RWPE1 (cell line): Measurements from ENCODE around the gene VPS18.

Source experiments
- CTCF ChIA-PET: fragments of 350-600 bp; sonication (Branson Sonifier 250); formaldehyde crosslinking; extraction: SDS; loops from one replicate; lab custom pipeline; 2021; lab: Yijun Ruan, JAX
- POLR2A ChIA-PET: fragments of 400-600 bp; formaldehyde crosslinking; extraction: SDS; loops from one replicate; lab custom pipeline; 2020; ENCODE audit warnings: antibody characterized with exemption; ENCODE audit not compliant: low non-redundant PET; lab: Yijun Ruan, JAX
- DNase-seq: peaks from one replicate; pipeline ENCODE4 v3.0.0; 2012; ENCODE audit warnings: low spot score
- H3K27ac ChIP-seq: fragments of 450-650 bp; 2 replicates; pipeline ENCODE4 v1.5.1; 2017
- TF ChIP-seq, protein P1 (sequence below): fragments of 450-650 bp; conservative IDR thresholded peaks from 2 replicates; pipeline ENCODE4 v1.5.1; 2017; ENCODE audit warnings: low read depth, mild to moderate bottlenecking

The VPS18 gene, protein sequence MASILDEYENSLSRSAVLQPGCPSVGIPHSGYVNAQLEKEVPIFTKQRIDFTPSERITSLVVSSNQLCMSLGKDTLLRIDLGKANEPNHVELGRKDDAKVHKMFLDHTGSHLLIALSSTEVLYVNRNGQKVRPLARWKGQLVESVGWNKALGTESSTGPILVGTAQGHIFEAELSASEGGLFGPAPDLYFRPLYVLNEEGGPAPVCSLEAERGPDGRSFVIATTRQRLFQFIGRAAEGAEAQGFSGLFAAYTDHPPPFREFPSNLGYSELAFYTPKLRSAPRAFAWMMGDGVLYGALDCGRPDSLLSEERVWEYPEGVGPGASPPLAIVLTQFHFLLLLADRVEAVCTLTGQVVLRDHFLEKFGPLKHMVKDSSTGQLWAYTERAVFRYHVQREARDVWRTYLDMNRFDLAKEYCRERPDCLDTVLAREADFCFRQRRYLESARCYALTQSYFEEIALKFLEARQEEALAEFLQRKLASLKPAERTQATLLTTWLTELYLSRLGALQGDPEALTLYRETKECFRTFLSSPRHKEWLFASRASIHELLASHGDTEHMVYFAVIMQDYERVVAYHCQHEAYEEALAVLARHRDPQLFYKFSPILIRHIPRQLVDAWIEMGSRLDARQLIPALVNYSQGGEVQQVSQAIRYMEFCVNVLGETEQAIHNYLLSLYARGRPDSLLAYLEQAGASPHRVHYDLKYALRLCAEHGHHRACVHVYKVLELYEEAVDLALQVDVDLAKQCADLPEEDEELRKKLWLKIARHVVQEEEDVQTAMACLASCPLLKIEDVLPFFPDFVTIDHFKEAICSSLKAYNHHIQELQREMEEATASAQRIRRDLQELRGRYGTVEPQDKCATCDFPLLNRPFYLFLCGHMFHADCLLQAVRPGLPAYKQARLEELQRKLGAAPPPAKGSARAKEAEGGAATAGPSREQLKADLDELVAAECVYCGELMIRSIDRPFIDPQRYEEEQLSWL

DNA sequence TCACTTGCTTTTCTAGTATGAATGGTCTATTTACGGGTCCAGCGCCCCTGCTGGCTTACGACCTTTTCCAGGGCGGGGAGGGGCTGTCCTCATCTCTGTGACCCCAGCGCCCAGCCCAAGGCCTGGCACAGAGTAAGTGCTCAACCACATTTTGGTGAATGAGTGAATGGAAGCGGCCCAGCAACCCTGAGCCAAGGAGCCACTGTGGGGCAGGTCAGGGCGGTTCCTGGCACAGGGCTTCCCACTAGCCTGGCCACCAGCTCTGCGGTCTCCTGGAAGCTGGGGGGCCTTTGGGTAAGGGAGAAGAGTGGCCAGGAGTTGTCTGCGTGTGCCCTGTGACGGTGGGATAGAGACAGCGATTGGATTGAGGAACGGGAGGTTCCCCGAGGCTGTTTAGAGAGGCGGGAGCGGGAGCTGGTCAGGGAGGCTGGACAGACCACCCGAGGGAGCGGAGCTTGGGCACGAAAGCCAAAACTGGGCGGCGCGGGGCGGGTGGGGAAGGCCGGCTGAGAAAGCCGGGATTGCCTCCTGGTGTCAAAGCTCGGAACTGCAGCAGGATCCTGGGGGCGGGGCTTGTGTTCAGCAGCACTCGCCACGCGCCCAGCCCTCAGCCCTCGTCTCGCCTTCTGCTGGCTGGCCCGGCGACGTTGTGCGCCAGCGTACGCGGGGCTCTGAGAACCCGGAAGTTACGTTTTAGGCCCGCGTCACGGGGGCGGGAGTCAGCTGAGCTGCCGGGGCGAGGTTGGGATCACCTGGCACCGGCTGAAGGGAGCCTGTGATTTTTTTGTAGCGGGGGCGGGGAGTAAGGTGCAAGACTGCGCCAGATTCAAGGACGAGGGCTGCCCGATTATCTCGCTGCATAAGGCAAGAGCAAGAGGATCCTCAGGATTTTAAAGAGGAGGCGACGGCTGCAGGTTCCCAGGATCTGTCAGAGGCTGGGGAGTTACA lies at the start of gene VPS18:
Gene VPS18 (plus strand): TSS at position 718 of the 948 bp plus-strand sequence. CDS start 319 bp downstream, outside the sequence.
- POLR2A ChIA-PET = interaction anchor here (0.6 to 1.3 kb wide), 5 partner anchors 22 to 79 kb away, joined by 3 to 6 read pairs (median 4); no protein-coding TSS in a partner anchor
- H3K27ac ChIP-seq = peak within 1 kb of the TSS; percentile 89
- peak; percentile 92 for DNase-seq

DNA sequence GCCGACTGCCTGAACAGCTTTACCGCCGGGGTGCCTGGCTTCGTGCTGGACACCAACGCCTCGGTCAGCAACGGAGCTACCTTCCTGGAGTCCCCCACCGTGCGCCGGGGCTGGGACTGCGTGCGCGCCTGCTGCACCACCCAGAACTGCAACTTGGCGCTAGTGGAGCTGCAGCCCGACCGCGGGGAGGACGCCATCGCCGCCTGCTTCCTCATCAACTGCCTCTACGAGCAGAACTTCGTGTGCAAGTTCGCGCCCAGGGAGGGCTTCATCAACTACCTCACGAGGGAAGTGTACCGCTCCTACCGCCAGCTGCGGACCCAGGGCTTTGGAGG lies 49.6 kb upstream of the VPS18 start:
- DNase-seq = peak; percentile 48
- H3K27ac ChIP-seq = peak overlapping the region; percentile 24
- POLR2A ChIA-PET = no interaction called here
- CTCF ChIA-PET = interaction anchor here (0.7 to 1.3 kb wide), 6 partner anchors 13 to 305 kb away, joined by 3 to 7 read pairs (median 4); partner anchors contain the start of genes PPP1R14D and VPS18
- TF ChIP-seq, protein P1, sequence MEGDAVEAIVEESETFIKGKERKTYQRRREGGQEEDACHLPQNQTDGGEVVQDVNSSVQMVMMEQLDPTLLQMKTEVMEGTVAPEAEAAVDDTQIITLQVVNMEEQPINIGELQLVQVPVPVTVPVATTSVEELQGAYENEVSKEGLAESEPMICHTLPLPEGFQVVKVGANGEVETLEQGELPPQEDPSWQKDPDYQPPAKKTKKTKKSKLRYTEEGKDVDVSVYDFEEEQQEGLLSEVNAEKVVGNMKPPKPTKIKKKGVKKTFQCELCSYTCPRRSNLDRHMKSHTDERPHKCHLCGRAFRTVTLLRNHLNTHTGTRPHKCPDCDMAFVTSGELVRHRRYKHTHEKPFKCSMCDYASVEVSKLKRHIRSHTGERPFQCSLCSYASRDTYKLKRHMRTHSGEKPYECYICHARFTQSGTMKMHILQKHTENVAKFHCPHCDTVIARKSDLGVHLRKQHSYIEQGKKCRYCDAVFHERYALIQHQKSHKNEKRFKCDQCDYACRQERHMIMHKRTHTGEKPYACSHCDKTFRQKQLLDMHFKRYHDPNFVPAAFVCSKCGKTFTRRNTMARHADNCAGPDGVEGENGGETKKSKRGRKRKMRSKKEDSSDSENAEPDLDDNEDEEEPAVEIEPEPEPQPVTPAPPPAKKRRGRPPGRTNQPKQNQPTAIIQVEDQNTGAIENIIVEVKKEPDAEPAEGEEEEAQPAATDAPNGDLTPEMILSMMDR = no peak

More for the DNA sequence above, at the start of gene VPS18:
- TF ChIP-seq, protein P1 = peak; percentile 98
- CTCF ChIA-PET = interaction anchor here (0.5 to 5.0 kb wide), 32 partner anchors 9 to 667 kb away, joined by 3 to 157 read pairs (median 4); partner anchors contain the start of genes PPP1R14D and RHOV

- CTCF ChIA-PET = interaction anchor here (0.7 to 1.3 kb wide), 5 partner anchors 13 to 305 kb away, joined by 3 to 7 read pairs (median 4); partner anchors contain the start of genes PPP1R14D and VPS18
- TF ChIP-seq, protein P1 = no peak
- no peak for DNase-seq
- POLR2A ChIA-PET = no interaction called here
- peak overlapping the region; percentile 68; the same call in 1 of the 2 replicates for H3K27ac ChIP-seq
Observed at GRCh38 chr15:40845036-40845435, 49.2 kb upstream of the VPS18 start.

DNA sequence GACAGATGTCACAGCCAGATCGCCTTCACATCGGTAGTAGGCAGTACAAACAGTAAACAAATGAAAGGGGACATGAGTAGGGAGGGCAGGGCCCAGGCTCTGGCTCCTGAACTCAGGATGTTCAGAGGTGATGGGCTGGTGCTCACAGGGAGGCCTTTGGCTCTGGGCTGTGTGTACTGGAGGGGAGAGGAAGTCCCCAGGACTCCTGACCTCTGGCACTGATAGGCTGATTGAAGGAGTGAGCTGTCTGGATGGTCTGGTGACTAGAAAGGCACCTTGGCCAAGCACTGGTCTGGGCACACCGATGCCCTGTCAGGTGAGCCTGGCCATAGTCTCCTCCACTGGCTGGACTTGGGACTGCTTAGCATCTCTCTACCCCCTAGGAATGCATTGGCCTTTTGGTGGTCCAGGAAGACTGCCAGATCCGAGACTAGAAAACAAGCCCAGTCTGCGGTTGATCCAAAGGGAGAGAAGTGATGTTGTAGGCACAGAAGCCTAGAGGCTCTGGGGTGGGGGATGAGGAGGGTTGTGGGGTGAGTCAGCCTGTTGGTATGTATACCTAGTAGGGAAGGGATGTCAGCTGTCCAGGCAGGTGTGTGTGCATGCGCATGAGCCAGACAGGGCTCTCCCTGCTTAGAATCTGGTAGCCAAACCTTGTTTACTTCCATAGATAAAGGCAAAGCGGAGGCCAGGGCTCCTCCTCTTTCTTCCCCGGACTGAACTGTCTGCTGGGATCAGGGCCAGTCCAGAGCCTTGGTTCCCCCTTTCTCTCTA lies 48.6 kb upstream of the VPS18 start:
- CTCF ChIA-PET = interaction anchor here (0.7 to 2.6 kb wide), 3 partner anchors 12 to 304 kb away, joined by 4 to 16 read pairs (median 4); no protein-coding TSS in a partner anchor
- POLR2A ChIA-PET = no interaction called here
- DNase-seq = peak; percentile 97
- H3K27ac ChIP-seq = peak overlapping the region; percentile 68
- TF ChIP-seq, protein P1 = no peak

GRCh38 chr15:40846841-40847222 lies 47.4 kb upstream of the VPS18 start:
- TF ChIP-seq, protein P1 = no peak
- ChIA-PET CTCF (interaction anchor here (0.7 to 2.6 kb wide), 4 partner anchors 10 to 65 kb away, joined by 3 to 16 read pairs (median 4); partner anchors contain the start of gene VPS18), POLR2A (interaction anchor here (1.1 kb wide), 1 partner anchor 10 kb away, joined by 6 read pairs; no protein-coding TSS in a partner anchor)

More at GRCh38 chr15:40846841-40847222, 47.4 kb upstream of the VPS18 start:
- peak overlapping the region; percentile 68 for H3K27ac ChIP-seq
- no peak for DNase-seq
